H1 (cell line): ENCODE data around the gene ZNF516. TPM values are rescaled to one million over a fixed set of nuclear protein-coding genes. Genes with fewer than 3 reads are reported as not detected.

Experiments used
- CTCF ChIA-PET: fragments of 300-600 bp; sonication (Branson Sonifier 250); formaldehyde crosslinking; loops from one replicate; lab custom pipeline; 2021; ENCODE audit not compliant: partially characterized antibody; lab: Charles Lee
- POLR2A ChIA-PET: fragments of 300-600 bp; sonication (Branson Sonifier 250); formaldehyde crosslinking; loops from one replicate; lab custom pipeline; 2021; ENCODE audit warnings: inconsistent platforms; ENCODE audit not compliant: partially characterized antibody; lab: Charles Lee
- DNase-seq, 2 experiments: peaks; one replicate each; pipeline versions ENCODE4 v3.0.0 to v3.0.0-alpha.2; 2010 to 2022; ENCODE audit warnings: low spot score in 2 of 2, low read depth in 1 of 2, mixed read lengths in 1 of 2
- FAIRE-seq: peaks from 2 replicates; lab custom pipeline; 2011; peaks lifted over from hg19 to GRCh38; lab: Jason Lieb, UNC
- H2AFZ ChIP-seq: 2 replicates; pipeline ENCODE4 v1.8.1; 2012; ENCODE audit warnings: low read length, inconsistent platforms
- H2AK5ac ChIP-seq: 2 replicates; pipeline ENCODE4 v1.6.1; 2013; ENCODE audit warnings: low read depth, low read length
- H2BK120ac ChIP-seq: replicated peaks from 2 replicates; pipeline ENCODE3; 2013; ENCODE audit warnings: low read depth, low read length, inconsistent platforms
- H2BK12ac ChIP-seq: 2 replicates; pipeline ENCODE4 v1.6.1; 2013; ENCODE audit warnings: low read depth, low read length
- H2BK15ac ChIP-seq: 2 replicates; pipeline ENCODE4 v1.6.1; 2013; ENCODE audit warnings: low read length
- H2BK20ac ChIP-seq: 2 replicates; pipeline ENCODE4 v1.6.1; 2013; ENCODE audit warnings: low read length
- H2BK5ac ChIP-seq: 2 replicates; pipeline ENCODE4 v1.6.1; 2013; ENCODE audit warnings: low read depth, low read length
- H3K14ac ChIP-seq: 2 replicates; pipeline ENCODE4 v1.6.1; 2013; ENCODE audit warnings: inconsistent platforms; ENCODE audit not compliant: insufficient read length
- H3K18ac ChIP-seq: 2 replicates; pipeline ENCODE4 v1.6.1; 2013; ENCODE audit warnings: low read length; ENCODE audit errors: extremely low read depth
- H3K23ac ChIP-seq: 2 replicates; pipeline ENCODE4 v1.6.1; 2013; ENCODE audit warnings: inconsistent platforms; ENCODE audit not compliant: insufficient read length
- H3K23me2 ChIP-seq: 2 replicates; pipeline ENCODE4 v1.6.1; 2013; ENCODE audit warnings: low read depth, low read length
- H3K27ac ChIP-seq: 2 replicates; pipeline ENCODE4 v1.6.1; 2011; ENCODE audit warnings: low read depth, low read length, inconsistent platforms
- H3K27me3 ChIP-seq, 4 experiments: replicated peaks in 1 of 4; 1 replicate in 1 of 4; 2 replicates in 3 of 4; pipeline versions ENCODE4 v1.6.1 to v1.8.1; 2011 to 2013; ENCODE audit warnings: low read length in 3 of 4, mild to moderate bottlenecking in 3 of 4, inconsistent platforms in 2 of 4, mixed read lengths in 2 of 4, moderate library complexity in 1 of 4; ENCODE audit not compliant: control insufficient read depth in 3 of 4, insufficient read depth in 3 of 4; ENCODE audit errors: extremely low read depth in 1 of 4
- H3K36me3 ChIP-seq, 4 experiments: 2 replicates each; pipeline versions ENCODE4 v1.6.1 to v1.8.1; 2011 to 2013; ENCODE audit warnings: mild to moderate bottlenecking in 4 of 4, low read length in 3 of 4, moderate library complexity in 2 of 4, control low read depth in 1 of 4, inconsistent platforms in 1 of 4; ENCODE audit not compliant: insufficient read depth in 4 of 4, control insufficient read depth in 2 of 4
- H3K4ac ChIP-seq: replicated peaks from 2 replicates; pipeline ENCODE3; 2013; ENCODE audit warnings: low read length, low read depth, mixed read lengths, inconsistent platforms; ENCODE audit not compliant: insufficient read length
- H3K4me1 ChIP-seq, 4 experiments: replicated peaks in 1 of 4; 1 replicate in 1 of 4; 2 replicates in 3 of 4; pipeline versions ENCODE4 v1.6.1 to v1.8.1; 2011 to 2013; ENCODE audit warnings: low read length in 3 of 4, inconsistent platforms in 2 of 4, mixed read lengths in 1 of 4; ENCODE audit not compliant: insufficient read depth in 4 of 4, control insufficient read depth in 3 of 4
- H3K4me2 ChIP-seq, 2 experiments: 2 replicates each; pipeline versions ENCODE4 v1.6.1 to v1.8.1; 2011 to 2013; ENCODE audit warnings: low read depth in 2 of 2, low read length in 2 of 2, control low read depth in 1 of 2, inconsistent platforms in 1 of 2, mild to moderate bottlenecking in 1 of 2; ENCODE audit not compliant: insufficient read depth in 1 of 2
- H3K4me3 ChIP-seq, 4 experiments: fragments of 200-600, 300-600 bp in 1 of 4; sonication (generic), shearing (Covaris generic), sonication (Bioruptor Twin) in 1 of 4; 2 replicates each; pipeline versions ENCODE4 v1.5.1 to v1.8.1; 2011 to 2016; ENCODE audit warnings: low read length in 4 of 4, low read depth in 3 of 4, control low read depth in 2 of 4, inconsistent platforms in 2 of 4, mild to moderate bottlenecking in 2 of 4, mixed read lengths in 1 of 4, moderate library complexity in 1 of 4; ENCODE audit not compliant: insufficient read depth in 2 of 4; ENCODE audit errors: extremely low read depth in 1 of 4
- H3K56ac ChIP-seq: replicated peaks from 2 replicates; pipeline ENCODE3; 2013; ENCODE audit warnings: low read depth, mild to moderate bottlenecking, mixed read lengths, low read length, inconsistent platforms; ENCODE audit not compliant: insufficient read length
- H3K79me1 ChIP-seq: 2 replicates; pipeline ENCODE4 v1.6.1; 2013; ENCODE audit warnings: low read depth, low read length, control low read depth
- H3K79me2 ChIP-seq, 2 experiments: 2 replicates each; pipeline versions ENCODE4 v1.6.1 to v1.8.1; 2012 to 2013; ENCODE audit warnings: low read length in 2 of 2, mild to moderate bottlenecking in 2 of 2, inconsistent platforms in 1 of 2; ENCODE audit not compliant: insufficient read depth in 2 of 2, control insufficient read depth in 1 of 2
- H3K9ac ChIP-seq, 4 experiments: replicated peaks in 1 of 4; 1 replicate in 1 of 4; 2 replicates in 3 of 4; pipeline versions ENCODE4 v1.6.1 to v1.8.1; 2011 to 2013; ENCODE audit warnings: low read depth in 3 of 4, low read length in 3 of 4, control low read depth in 2 of 4, mild to moderate bottlenecking in 2 of 4, moderate library complexity in 2 of 4, inconsistent platforms in 1 of 4; ENCODE audit errors: extremely low read depth in 1 of 4
- H3K9me3 ChIP-seq, 2 experiments: 2 replicates each; pipeline versions ENCODE4 v1.6.1 to v1.8.1; 2012 to 2013; ENCODE audit warnings: mild to moderate bottlenecking in 2 of 2, moderate library complexity in 2 of 2, control low read depth in 1 of 2, inconsistent platforms in 1 of 2, low read depth in 1 of 2, low read length in 1 of 2, mixed read lengths in 1 of 2; ENCODE audit not compliant: insufficient read depth in 2 of 2
- H4K20me1 ChIP-seq, 2 experiments: replicated peaks in 1 of 2; 2 replicates each; pipeline versions ENCODE3 to v1.8.1; 2011 to 2013; ENCODE audit warnings: inconsistent platforms in 2 of 2, low read length in 2 of 2, mild to moderate bottlenecking in 1 of 2; ENCODE audit not compliant: insufficient read depth in 2 of 2, control insufficient read depth in 1 of 2
- H4K5ac ChIP-seq: 2 replicates; pipeline ENCODE4 v1.6.1; 2013; ENCODE audit warnings: low read length, low read depth, mixed read lengths, inconsistent platforms; ENCODE audit not compliant: insufficient read length
- H4K8ac ChIP-seq: 2 replicates; pipeline ENCODE4 v1.8.0; 2013; ENCODE audit warnings: mild to moderate bottlenecking, moderate library complexity, low read length, inconsistent platforms; ENCODE audit not compliant: insufficient read depth; ENCODE audit errors: extremely low read depth
- H4K91ac ChIP-seq: replicated peaks from 2 replicates; pipeline ENCODE3; 2013; ENCODE audit warnings: low read length, mixed read lengths, inconsistent platforms; ENCODE audit not compliant: insufficient read length
- RAD21 ChIP-seq, 2 experiments: IDR thresholded peaks in 1 of 2; conservative IDR thresholded peaks in 1 of 2; 2 replicates each; pipeline ENCODE4 v1.6.1; 2011; ENCODE audit warnings: low read depth in 2 of 2, low read length in 2 of 2, improper control_type of control experiment in 1 of 2, inconsistent platforms in 1 of 2, mild to moderate bottlenecking in 1 of 2, moderate library complexity in 1 of 2
- WGBS, 2 experiments: shearing (Covaris generic) in 1 of 2; methylation state at CpG; one replicate each; pipeline versions ENCODE4 v1.1.6 to v1.1.7; 2013 to 2015; ENCODE audit warnings: low lambda C conversion rate in 2 of 2, mixed read lengths in 2 of 2, inconsistent platforms in 1 of 2, low coverage in 1 of 2, missing lambda C conversion rate in 1 of 2; ENCODE audit not compliant: insufficient replicate concordance in 2 of 2, insufficient coverage in 1 of 2, insufficient read length in 1 of 2; ENCODE audit errors: extremely low coverage in 1 of 2, missing lambda C conversion rate in 1 of 2; 5-methylcytosine and 5-hydroxymethylcytosine counted together
- polyA plus RNA-seq, 7 experiments: library from polyadenylated mRNA; depleted of rRNA in 3 of 7; stranded (reverse) in 5 of 7; unstranded in 2 of 7; fragments of >200 nt in 5 of 7; fragments of 200-250 nt in 2 of 7; gene quantifications; 1 replicate in 5 of 7; 2 replicates in 1 of 7; 4 replicates in 1 of 7; pipeline versions ENCODE4 v1.2.1 to v1.2.3, GENCODE V29; 2011 to 2013; ENCODE audit warnings: missing spikeins in 2 of 7, mixed read lengths in 2 of 7
- total RNA-seq: library from RNA; stranded (reverse); fragmentation: NEBNext Ultra II Directional; extraction: Animal tissue kit (Norgen Biotek cat#: 25700); gene quantifications from 2 replicates; pipeline ENCODE4 v1.2.1, GENCODE V29; 2021
- TF ChIP-seq, protein P1 (sequence below): IDR thresholded peaks from 2 replicates; pipeline ENCODE4 v1.6.1; 2012; ENCODE audit warnings: inconsistent platforms
- TF ChIP-seq, protein P2 (sequence below), 3 experiments: IDR thresholded peaks; 1 replicate in 2 of 3; 2 replicates in 1 of 3; pipeline versions ENCODE4 v1.5.1 to v1.6.1; 2011; ENCODE audit warnings: low read length in 3 of 3, mild to moderate bottlenecking in 3 of 3, inconsistent platforms in 2 of 3, low read depth in 1 of 3, moderate library complexity in 1 of 3; ENCODE audit not compliant: insufficient read depth in 1 of 3; ENCODE audit errors: control extremely low read depth in 1 of 3

ZNF516 gene
- total and polyA plus RNA-seq, 2 of the 8 experiments (the other 6 are each of a cell fraction or from before 2014, with no cell fraction given), result 7.3 to 17.0 TPM

DNA sequence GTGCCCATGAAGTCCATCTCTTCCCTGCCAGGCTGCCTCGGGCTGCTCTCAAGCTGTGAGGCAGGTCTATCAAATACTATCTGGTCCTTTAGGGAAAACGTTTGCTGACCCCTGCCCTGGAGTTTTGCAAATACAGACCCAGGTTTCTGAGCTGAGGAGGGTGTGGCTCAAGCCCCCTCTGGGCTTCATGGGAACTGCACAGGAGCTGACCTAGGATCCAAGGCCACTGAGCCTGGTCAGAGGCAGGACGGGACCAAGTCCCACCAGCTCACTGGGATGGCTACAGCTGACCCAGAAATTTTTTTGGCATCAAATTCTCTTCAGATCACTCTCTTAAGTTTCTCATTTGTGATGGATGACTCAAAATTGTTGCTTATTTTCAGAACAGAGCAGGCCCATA, 14.1 kb downstream of the ZNF516 start:
- peaks cover 5 to 13% of the 10 kb centered on the region in 2 experiments for H4K20me1 ChIP-seq
- CTCF ChIA-PET, result interaction anchor here (0.6 to 5.0 kb wide), 21 partner anchors 8 to 260 kb away, joined by 3 to 25 read pairs (median 4); no protein-coding TSS in a partner anchor

More for the DNA sequence above, 14.1 kb downstream of the ZNF516 start:
- Histone ChIP-seq H3K79me1 (peaks cover 2% of the 10 kb centered on the region), H2BK20ac (no peak overlapping the region), H3K4me2 (no peak overlapping the region), H4K91ac (no peak overlapping the region), H3K4ac (no peak overlapping the region), H2BK5ac (no peak overlapping the region), H2BK120ac (no peak overlapping the region), H3K79me2 (peaks cover 0 to 37% of the 10 kb centered on the region in 2 experiments; a peak in 2 of 4 replicates), H3K4me3 (no peak overlapping the region), H3K23ac (no peak overlapping the region), H4K8ac (no peak overlapping the region), H3K36me3 (no peaks in the 10 kb centered on the region), H3K14ac (no peak overlapping the region), H2AK5ac (no peak overlapping the region), H3K9ac (no peak overlapping the region), H3K27ac (no peak overlapping the region), H4K5ac (no peak overlapping the region), H3K56ac (no peak overlapping the region), H3K4me1 (peaks cover 0 to 5% (median 4%) of the 10 kb centered on the region in 4 experiments; a peak in 4 of 7 replicates), H3K27me3 (no peaks in the 10 kb centered on the region), H3K9me3 (no peaks in the 10 kb centered on the region), H2BK15ac (no peak overlapping the region), H3K18ac (no peak overlapping the region), H3K23me2 (no peaks in the 10 kb centered on the region), H2BK12ac (no peak overlapping the region), H2AFZ (no peak overlapping the region)
- POLR2A ChIA-PET, result interaction anchor here (1.3 to 2.2 kb wide), 3 partner anchors 9 to 37 kb away, joined by 4 to 11 read pairs (median 4); no protein-coding TSS in a partner anchor
- DNase-seq, result no peak
- FAIRE-seq, result peak; percentile 50
- 79% methylated on average over 3 of the region's 3 CpGs; no CpG with 5 or more reads in 1 of the 2 experiments for WGBS, 2 experiments
- TF ChIP-seq, protein P1, sequence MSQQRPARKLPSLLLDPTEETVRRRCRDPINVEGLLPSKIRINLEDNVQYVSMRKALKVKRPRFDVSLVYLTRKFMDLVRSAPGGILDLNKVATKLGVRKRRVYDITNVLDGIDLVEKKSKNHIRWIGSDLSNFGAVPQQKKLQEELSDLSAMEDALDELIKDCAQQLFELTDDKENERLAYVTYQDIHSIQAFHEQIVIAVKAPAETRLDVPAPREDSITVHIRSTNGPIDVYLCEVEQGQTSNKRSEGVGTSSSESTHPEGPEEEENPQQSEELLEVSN, result no peak
- peak; percentile 36 to 46 for TF ChIP-seq RAD21 (IDR thresholded peaks at IDR 0.05 in 1 of 2, conservative IDR thresholded peaks at IDR 0.05 in 1 of 2; ENCODE audit: low read depth in 2 of 2, low read length in 2 of 2)
- TF ChIP-seq, protein P2, sequence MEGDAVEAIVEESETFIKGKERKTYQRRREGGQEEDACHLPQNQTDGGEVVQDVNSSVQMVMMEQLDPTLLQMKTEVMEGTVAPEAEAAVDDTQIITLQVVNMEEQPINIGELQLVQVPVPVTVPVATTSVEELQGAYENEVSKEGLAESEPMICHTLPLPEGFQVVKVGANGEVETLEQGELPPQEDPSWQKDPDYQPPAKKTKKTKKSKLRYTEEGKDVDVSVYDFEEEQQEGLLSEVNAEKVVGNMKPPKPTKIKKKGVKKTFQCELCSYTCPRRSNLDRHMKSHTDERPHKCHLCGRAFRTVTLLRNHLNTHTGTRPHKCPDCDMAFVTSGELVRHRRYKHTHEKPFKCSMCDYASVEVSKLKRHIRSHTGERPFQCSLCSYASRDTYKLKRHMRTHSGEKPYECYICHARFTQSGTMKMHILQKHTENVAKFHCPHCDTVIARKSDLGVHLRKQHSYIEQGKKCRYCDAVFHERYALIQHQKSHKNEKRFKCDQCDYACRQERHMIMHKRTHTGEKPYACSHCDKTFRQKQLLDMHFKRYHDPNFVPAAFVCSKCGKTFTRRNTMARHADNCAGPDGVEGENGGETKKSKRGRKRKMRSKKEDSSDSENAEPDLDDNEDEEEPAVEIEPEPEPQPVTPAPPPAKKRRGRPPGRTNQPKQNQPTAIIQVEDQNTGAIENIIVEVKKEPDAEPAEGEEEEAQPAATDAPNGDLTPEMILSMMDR (IDR thresholded peaks at IDR 0.05; ENCODE audit: control extremely low read depth in 1 of 3, insufficient read depth in 1 of 3, low read depth in 1 of 3, low read length in 3 of 3), result peak; percentile 46 to 62 (median 47)
